GM23248 (cell line): ENCODE data around the gene COX20.

Source experiments
- EZH2 ChIP-seq: fragments of 200-600 bp; sonication (generic); IDR thresholded peaks from 2 replicates; pipeline ENCODE4 v1.6.1; 2018; ENCODE audit warnings: antibody characterized with exemption, mild to moderate bottlenecking; ENCODE audit not compliant: insufficient read depth, poor library complexity, severe bottlenecking
- EZH2phosphoT487 ChIP-seq: fragments of 200-600 bp; sonication (generic); IDR thresholded peaks from 2 replicates; pipeline ENCODE4 v1.6.1; 2018; ENCODE audit warnings: antibody characterized with exemption, moderate library complexity, mild to moderate bottlenecking, low read depth; ENCODE audit not compliant: insufficient read depth

DNA sequence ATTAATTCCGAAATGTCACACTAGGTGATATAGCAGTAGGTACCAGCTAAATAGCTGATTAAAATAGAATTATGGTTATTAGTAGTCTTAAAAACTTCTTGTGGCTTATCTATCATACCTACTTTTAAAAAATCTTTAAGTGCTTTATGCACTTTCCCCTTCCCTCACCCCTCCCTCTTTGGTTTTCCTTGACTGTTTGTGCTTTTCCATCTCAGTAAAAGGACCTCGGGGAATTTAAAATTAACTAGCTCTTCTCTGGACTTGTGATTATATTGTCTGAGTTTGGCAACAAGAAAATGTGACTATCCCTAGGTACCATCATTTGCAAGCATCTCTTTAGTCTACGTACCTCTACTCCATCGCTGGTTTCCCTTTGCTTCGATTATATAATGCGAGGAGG lies 11.2 kb downstream of the COX20 start:
- no peak for TF ChIP-seq EZH2
- TF ChIP-seq EZH2phosphoT487 = no peak
